Choroid plexus epithelial cell (primary cell): ENCODE data around the gene TMCC2.
A peak's percentile ranks its signal among the peaks of the same experiment; 100 is the strongest.

Experiments used
- DNase-seq: peaks from one replicate; pipeline ENCODE4 v3.0.0-alpha.2; 2010; ENCODE audit warnings: low read depth
- H3K4me3 ChIP-seq: 2 replicates; pipeline ENCODE4 v1.5.1; 2011; ENCODE audit warnings: low read depth, mild to moderate bottlenecking, control low read depth, low read length, moderate library complexity
- TF ChIP-seq, protein P1 (sequence below): conservative IDR thresholded peaks from 2 replicates; pipeline ENCODE4 v1.5.1; 2011; ENCODE audit warnings: low read depth, mild to moderate bottlenecking, control low read depth, inconsistent platforms, low read length, moderate library complexity

TMCC2 gene

DNA sequence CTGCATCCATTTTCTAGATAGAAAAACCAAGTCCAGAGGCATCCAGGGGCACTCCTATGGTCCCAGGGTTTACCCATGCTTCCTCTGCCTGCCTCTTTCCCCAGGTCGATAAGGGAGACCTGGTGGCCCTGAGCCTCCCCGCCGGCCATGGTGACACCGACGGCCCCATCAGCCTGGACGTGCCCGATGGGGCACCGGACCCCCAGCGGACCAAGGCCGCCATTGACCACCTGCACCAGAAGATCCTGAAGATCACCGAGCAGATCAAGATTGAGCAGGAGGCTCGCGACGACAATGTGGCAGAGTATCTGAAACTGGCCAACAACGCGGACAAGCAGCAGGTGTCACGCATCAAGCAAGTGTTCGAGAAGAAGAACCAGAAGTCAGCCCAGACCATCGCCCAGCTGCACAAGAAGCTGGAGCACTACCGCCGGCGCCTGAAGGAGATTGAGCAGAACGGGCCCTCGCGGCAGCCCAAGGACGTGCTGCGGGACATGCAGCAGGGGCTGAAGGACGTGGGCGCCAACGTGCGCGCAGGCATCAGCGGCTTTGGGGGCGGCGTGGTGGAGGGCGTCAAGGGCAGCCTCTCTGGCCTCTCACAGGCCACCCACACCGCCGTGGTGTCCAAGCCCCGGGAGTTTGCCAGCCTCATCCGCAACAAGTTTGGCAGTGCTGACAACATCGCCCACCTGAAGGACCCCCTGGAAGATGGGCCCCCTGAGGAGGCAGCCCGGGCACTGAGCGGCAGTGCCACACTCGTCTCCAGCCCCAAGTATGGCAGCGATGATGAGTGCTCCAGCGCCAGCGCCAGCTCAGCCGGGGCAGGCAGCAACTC lies 41.3 kb downstream of the TMCC2 start:
- TF ChIP-seq, protein P1, sequence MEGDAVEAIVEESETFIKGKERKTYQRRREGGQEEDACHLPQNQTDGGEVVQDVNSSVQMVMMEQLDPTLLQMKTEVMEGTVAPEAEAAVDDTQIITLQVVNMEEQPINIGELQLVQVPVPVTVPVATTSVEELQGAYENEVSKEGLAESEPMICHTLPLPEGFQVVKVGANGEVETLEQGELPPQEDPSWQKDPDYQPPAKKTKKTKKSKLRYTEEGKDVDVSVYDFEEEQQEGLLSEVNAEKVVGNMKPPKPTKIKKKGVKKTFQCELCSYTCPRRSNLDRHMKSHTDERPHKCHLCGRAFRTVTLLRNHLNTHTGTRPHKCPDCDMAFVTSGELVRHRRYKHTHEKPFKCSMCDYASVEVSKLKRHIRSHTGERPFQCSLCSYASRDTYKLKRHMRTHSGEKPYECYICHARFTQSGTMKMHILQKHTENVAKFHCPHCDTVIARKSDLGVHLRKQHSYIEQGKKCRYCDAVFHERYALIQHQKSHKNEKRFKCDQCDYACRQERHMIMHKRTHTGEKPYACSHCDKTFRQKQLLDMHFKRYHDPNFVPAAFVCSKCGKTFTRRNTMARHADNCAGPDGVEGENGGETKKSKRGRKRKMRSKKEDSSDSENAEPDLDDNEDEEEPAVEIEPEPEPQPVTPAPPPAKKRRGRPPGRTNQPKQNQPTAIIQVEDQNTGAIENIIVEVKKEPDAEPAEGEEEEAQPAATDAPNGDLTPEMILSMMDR, result no peak
- H3K4me3 ChIP-seq, result no peak overlapping the region
- no peak for DNase-seq

DNA sequence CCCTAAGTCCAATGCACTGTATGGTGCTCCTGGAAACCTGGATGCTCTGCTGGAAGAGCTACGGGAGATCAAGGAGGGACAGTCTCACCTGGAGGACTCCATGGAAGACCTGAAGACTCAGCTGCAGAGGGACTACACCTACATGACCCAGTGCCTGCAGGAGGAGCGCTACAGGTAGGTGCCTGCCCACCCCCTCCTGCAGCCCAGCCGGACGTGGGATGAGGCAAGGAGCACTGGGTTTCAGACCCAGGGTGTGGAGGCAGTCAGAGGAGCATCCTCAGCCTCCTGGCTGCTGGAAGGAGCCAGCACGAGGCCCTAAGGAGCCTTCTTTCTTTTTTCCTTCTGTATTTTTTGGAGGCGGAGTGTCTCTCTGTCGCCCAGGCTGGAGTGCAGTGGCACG lies 42.0 kb downstream of the TMCC2 start:
- TF ChIP-seq, protein P1, result no peak
- DNase-seq, result no peak
- H3K4me3 ChIP-seq, result no peak overlapping the region

DNA sequence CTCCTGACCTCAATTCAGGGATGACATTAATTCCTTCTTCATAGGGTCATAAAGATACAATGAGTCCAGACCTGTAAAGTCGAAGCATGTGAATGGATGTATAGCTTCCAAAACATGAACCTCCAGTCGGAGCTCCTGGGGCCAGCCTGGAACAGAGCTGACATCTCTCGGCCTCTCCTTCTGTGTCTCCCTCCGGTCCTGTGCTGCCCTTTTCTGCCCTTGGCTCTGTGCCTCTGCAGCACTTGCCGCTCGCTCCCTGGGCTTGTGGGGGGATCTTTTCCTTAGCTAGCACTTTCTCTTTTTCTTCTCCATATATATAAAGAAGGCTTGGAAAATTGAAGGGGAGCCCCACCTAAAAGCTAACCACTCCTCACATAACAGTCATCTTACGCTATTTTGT lies 42.5 kb downstream of the TMCC2 start:
- no peak for DNase-seq
- H3K4me3 ChIP-seq, result no peak overlapping the region
- TF ChIP-seq, protein P1, result no peak

DNA sequence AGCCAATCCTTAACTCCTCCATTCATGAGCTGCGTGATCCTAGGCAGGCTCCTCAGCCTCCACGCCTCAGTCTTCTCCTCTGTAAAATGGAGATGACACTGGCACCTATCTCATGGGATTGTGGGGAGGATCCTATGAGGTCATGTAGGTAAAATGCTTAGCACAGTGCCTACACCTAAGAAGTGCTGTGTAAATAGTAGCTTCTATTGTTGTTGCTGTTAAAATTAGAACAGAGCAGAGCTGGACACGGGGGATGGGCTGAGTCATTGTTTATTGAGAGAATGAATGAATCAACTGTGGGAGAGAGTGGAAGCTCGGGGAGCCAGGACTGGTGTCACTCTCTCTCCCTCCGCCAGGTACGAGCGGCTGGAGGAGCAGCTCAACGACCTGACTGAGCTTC lies 43.0 kb downstream of the TMCC2 start:
- H3K4me3 ChIP-seq, result no peak overlapping the region
- peak; percentile 56 for DNase-seq
- TF ChIP-seq, protein P1, result no peak

DNA sequence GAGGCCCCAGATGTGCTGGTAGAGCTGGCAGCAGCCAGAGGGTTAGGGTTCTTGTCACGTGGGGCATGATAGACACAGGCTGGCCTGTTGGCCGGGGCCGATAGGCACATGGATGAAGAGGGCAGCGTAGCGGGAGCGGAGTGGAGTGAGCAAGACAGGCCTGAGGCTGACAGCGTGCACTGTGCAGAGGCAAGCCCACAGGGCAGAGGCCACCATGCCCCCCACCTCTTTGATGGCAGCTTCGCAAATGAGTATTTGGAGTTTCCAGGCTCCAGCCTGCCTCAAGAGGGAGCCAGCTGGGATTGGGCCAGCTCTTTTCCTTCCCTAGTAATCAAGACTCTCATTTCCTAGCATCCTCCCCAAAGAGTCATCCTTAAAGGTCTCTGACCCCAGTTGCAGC lies 43.5 kb downstream of the TMCC2 start:
- no peak overlapping the region for H3K4me3 ChIP-seq
- DNase-seq, result peak; percentile 50
- TF ChIP-seq, protein P1, result peak; percentile 56

DNA sequence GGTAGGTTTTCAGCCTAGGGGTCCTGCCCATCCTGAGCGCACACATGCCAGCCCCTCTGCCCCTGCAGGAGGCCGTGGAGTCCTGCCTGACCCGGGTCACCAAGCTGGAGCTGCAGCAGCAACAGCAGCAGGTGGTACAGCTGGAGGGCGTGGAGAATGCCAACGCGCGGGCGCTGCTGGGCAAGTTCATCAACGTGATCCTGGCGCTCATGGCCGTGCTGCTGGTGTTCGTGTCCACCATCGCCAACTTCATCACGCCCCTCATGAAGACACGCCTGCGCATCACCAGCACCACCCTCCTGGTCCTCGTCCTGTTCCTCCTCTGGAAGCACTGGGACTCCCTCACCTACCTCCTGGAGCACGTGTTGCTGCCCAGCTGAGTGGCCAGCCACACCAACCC lies 44.0 kb downstream of the TMCC2 start:
- TF ChIP-seq, protein P1, result no peak

DNA sequence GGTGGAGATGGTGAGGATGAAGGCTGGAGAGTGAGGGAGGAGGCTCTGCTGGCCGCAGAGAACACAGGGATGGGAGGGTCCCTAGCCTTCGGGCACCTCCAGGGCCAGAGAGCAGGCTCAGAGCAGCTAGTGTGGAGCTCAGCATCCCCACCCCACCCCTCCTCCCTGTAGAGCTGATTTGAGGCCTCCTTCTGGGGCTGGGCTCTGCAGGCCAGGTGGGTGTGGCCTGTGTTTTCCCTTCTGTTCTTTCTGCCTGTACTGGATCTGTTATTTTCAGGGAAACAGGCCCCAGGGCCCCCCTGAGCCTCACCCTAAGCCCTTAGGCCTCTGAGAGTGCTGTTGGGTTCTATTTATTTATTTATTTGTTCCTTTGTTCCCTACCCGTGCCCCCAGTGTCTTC lies 44.8 kb downstream of the TMCC2 start:
- DNase-seq, result no peak
- H3K4me3 ChIP-seq, result no peak overlapping the region
- TF ChIP-seq, protein P1, result no peak

More for the DNA sequence above, 44.0 kb downstream of the TMCC2 start:
- DNase-seq, result no peak
- H3K4me3 ChIP-seq, result no peak overlapping the region
